22Rv1 (cell line): ENCODE data around the gene ANO10.

Experiments used
- H3K27ac ChIP-seq: fragments of 450-650 bp; 2 replicates; pipeline ENCODE4 v1.5.1; 2017
- CTCF ChIP-seq: fragments of 450-650 bp; IDR thresholded peaks from 2 replicates; pipeline ENCODE4 v1.5.1; 2017; ENCODE audit warnings: mild to moderate bottlenecking
- ZFX ChIP-seq: fragments of 450-650 bp; IDR thresholded peaks from 2 replicates; pipeline ENCODE4 v1.6.1; 2017; ENCODE audit warnings: antibody characterized with exemption, borderline replicate concordance

Gene ANO10

DNA sequence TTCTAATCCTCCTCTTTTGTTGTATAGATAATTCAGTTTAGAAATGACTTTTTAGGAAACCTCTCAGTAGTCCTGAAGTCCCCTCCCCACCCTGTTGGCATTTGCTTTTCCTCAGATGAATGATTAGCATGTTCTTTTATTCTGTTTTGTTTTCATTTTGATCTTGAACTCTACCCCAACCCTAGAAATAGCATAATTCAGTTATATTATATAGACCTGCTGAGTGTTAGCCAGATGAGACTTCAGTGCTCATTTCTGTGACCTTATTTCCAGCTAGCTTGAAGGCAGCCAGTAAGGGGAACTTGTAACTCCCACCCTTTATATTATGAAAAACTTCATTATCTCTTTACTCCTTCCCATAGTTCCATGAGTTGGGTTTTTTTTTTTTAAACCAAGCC, 294.2 kb downstream of the ANO10 start:
- no peak overlapping the region for H3K27ac ChIP-seq
- TF ChIP-seq CTCF = no peak
- no peak for TF ChIP-seq ZFX

DNA sequence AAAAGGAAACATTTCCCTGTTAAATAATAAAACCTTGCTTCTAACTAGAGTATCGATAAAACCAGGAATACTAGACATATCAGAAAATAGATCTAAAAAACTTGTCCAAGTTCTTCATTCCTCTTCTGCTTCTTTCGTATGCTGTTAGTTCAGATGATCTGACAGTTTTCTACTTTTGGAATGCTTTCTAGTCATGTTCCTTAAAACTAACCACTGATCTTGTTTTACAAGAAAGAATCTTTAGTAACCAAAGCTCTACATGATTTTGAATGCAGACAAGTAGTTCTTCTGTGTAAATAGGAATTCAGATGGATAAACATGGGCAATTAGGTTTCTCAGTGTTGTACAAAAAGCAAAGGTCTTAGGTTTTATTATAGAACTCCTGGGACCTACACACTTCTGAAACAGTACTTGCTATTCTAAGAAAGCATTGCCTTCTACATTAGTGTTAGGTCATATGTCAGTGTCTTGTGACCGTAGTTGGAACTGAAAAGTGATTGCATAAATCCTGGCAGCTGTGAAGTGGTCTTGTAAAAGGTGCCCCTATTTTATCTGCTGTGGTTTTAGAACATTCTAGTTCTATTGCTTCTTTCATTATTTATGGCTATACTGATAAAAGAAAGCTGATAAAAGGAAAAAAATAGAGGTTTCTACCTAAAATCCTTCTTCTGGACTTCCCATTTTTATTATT, 294.8 kb downstream of the ANO10 start:
- TF ChIP-seq CTCF (no peak), ZFX (no peak)
- H3K27ac ChIP-seq = no peak overlapping the region

DNA sequence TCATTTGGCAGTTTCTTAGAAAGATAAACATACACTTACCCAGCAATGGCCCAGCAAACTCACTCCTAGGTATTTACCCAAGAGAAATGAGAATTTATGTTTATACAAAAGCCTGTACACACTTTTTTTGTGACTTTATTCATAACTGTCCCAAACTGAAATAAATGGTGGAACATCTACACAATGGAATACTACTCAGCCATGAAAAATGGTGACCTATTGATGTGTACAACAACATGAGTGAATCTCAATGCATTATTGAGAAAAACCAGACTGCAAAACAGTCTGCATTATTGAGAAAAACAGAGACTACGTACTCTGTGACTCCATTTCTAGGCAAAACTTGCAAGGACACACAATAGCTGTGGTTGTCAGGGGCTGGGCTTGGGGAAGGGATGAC, 298.3 kb downstream of the ANO10 start:
- TF ChIP-seq CTCF (no peak), ZFX (no peak)
- H3K27ac ChIP-seq = no peak overlapping the region

DNA sequence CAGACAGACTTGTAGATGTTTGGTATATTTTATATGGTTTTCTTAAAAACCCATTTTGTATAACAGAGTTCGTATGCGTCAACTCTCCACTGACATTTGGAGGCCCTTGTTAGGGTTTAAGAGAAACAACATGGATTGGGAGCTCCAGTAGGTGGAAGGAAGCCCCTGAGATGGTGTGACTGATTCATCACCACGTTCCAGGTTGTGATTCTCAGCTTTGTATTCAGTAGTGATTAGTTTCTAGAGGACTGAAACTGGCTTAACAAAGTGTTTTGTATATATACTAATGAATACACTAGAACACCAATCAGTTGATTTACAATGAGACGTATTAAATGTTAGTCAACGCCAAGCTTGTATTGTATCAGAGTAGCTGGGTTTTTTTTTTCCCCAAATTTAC, 301.5 kb downstream of the ANO10 start:
- TF ChIP-seq CTCF = no peak
- TF ChIP-seq ZFX = no peak
- no peak overlapping the region for H3K27ac ChIP-seq

- H3K27ac ChIP-seq = no peak overlapping the region
Observed at GRCh38 chr3:43319794-43320193, 302.0 kb downstream of the ANO10 start.

DNA sequence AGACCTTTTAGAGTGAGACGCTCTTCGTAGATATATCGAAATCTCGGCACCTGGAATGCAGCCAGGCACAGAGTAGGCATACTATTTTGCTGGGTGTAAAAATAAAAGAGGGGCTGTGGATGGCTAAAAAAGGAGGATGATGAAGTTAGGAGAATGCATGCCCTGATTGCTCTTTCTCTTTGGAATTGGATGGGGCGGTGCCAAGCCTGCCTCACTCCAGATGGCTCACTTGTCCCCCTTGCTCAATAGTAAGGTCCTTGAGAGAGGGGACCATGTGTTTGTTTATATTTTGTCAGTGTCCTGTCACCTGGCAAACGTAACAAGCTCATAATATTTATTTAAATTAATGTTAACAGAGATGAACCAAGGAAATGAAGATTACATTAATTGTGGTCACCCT, 302.4 kb downstream of the ANO10 start:
- no peak for TF ChIP-seq CTCF
- no peak for TF ChIP-seq ZFX
- no peak overlapping the region for H3K27ac ChIP-seq

More at GRCh38 chr3:43319794-43320193, 302.0 kb downstream of the ANO10 start:
- no peak for TF ChIP-seq ZFX
- TF ChIP-seq CTCF = no peak

GRCh38 chr3:43317461-43318316, 304.1 kb downstream of the ANO10 start:
- no peak overlapping the region for H3K27ac ChIP-seq
- TF ChIP-seq ZFX (no peak), CTCF (no peak)
